ENCODE data around the gene SIRT2.

DNA sequence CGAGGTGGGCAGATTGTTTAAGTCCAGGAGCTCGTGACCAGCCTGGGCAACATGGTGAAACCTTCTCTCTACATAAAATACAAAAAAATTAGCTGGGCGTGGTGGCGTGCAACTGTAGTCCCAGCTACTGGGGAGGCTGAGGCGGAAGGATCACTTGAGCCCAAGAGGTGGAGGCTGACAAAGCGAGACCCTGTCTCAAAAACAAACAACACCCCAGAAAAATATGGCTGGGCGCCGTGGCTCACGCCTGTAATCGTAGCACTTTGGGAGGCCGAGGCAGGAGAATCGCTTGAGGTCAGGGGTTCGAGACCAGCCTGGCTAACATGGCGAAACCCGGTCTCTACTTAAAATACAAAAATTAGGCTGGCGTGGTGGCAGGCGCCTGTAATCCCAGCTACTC, 46.2 kb downstream of the SIRT2 start:
- TF ChIP-seq, protein P1, sequence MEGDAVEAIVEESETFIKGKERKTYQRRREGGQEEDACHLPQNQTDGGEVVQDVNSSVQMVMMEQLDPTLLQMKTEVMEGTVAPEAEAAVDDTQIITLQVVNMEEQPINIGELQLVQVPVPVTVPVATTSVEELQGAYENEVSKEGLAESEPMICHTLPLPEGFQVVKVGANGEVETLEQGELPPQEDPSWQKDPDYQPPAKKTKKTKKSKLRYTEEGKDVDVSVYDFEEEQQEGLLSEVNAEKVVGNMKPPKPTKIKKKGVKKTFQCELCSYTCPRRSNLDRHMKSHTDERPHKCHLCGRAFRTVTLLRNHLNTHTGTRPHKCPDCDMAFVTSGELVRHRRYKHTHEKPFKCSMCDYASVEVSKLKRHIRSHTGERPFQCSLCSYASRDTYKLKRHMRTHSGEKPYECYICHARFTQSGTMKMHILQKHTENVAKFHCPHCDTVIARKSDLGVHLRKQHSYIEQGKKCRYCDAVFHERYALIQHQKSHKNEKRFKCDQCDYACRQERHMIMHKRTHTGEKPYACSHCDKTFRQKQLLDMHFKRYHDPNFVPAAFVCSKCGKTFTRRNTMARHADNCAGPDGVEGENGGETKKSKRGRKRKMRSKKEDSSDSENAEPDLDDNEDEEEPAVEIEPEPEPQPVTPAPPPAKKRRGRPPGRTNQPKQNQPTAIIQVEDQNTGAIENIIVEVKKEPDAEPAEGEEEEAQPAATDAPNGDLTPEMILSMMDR (conservative IDR thresholded peaks at IDR 0.05; ENCODE audit: low read length): no peak
- no peak for TF ChIP-seq EZH2phosphoT487 (IDR thresholded peaks at IDR 0.05; ENCODE audit: borderline replicate concordance, low read depth, low read length)
